ENCODE results near the gene HOXA9.

The HOXA9 gene

DNA sequence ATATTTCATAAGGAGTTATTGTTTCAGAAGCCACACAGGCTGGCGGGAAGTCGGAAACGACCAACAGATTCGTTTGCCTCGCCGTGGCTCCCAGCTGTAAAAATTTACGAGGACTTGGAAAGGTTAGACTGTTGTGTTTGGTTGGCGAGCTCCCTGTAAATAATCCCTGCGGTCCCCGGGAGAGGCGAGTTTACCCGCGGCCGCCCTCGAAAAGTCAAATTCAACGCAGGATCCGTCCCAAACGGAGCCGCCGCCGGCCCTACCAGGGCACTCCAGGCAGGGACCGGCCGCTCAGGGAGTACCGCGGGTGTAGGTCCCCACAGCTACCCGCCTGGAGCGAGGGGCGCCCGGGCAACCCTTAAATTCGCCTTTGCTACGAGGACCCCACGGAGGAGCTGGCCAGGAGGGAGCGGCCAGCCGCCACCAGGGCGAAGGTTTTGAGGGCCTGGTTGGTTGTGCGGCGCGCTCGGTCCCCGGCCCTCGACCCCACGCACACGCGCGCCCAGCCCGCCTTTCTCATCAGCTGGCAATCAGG is 726 bp upstream of the HOXA9 start:
- H3K36me3 ChIP-seq (ENCODE audit: insufficient read depth, low read length): no peaks in the 10 kb centered on the region
- no peak overlapping the region for H3K4me3 ChIP-seq (ENCODE audit: low read length)
- no peaks in the 10 kb centered on the region for H3K9me3 ChIP-seq (ENCODE audit: low read length)
- peaks cover 96% of the 10 kb centered on the region for H3K27me3 ChIP-seq (ENCODE audit: insufficient read depth, low read length)
- H2AFZ ChIP-seq (ENCODE audit: low read depth, low read length): no peak overlapping the region
- peaks cover 5% of the 10 kb centered on the region for H3K4me1 ChIP-seq (ENCODE audit: insufficient read depth, low read length)

DNA sequence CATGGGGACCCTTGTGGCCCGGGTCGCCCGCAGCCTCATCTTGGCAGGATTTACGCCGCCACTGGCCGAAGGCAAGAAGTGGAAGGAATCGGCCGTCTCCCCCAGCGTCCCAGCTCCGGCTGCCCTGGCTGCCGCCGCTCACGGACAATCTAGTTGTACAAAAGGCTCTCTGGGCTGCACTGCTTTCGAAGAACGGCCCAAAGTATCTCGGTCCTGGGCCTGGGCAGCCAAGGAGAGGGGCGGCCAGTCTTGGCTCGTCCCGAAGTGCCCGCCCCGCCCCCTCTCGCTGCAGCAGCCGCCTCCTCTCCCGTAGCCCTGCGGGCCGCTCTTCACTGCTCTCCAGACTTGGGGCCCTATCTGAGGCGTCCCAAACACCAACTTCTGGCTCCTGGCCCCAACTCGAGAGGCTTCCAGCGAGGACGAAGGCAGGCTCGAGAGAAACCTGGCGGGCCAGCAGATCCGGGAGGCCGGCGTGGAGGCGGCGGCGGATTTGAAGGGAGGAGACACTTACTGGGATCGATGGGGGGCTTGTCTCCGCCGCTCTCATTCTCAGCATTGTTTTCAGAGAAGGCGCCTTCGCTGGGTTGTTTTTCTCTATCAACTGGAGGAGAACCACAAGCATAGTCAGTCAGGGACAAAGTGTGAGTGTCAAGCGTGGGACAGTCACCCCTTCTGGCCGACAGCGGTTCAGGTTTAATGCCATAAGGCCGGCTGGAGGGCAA is 809 bp downstream of the HOXA9 start:
- Histone ChIP-seq H3K36me3 (ENCODE audit: insufficient read depth, low read length) (no peaks in the 10 kb centered on the region), H3K27me3 (ENCODE audit: insufficient read depth, low read length) (peaks cover 93% of the 10 kb centered on the region), H2AFZ (ENCODE audit: low read depth, low read length) (no peak overlapping the region), H3K9me3 (ENCODE audit: low read length) (no peaks in the 10 kb centered on the region), H3K4me1 (ENCODE audit: insufficient read depth, low read length) (peaks cover 3% of the 10 kb centered on the region), H3K4me3 (ENCODE audit: low read length) (no peak overlapping the region)

DNA sequence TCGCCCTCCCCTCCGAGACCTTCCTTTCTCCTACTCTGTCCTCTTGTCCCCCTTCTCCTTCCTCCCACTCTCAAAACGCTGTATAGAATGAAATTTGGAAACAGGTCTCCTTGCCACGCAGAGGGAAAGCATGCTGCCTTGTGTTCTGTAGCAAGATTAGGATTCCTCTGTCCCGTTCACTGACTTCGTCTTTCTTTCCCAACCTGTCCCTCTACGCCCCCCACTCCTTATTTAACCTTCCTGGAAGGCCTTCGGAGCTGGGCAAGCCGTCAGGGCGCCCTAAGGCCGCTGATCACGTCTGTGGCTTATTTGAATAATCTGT is 1.3 kb downstream of the HOXA9 start:
- Histone ChIP-seq H3K4me3 (ENCODE audit: low read length) (no peak overlapping the region), H2AFZ (ENCODE audit: low read depth, low read length) (no peak overlapping the region), H3K27me3 (ENCODE audit: insufficient read depth, low read length) (peaks cover 93% of the 10 kb centered on the region), H3K4me1 (ENCODE audit: insufficient read depth, low read length) (peaks cover 3% of the 10 kb centered on the region), H3K36me3 (ENCODE audit: insufficient read depth, low read length) (no peaks in the 10 kb centered on the region), H3K9me3 (ENCODE audit: low read length) (peaks cover 4% of the 10 kb centered on the region)

DNA sequence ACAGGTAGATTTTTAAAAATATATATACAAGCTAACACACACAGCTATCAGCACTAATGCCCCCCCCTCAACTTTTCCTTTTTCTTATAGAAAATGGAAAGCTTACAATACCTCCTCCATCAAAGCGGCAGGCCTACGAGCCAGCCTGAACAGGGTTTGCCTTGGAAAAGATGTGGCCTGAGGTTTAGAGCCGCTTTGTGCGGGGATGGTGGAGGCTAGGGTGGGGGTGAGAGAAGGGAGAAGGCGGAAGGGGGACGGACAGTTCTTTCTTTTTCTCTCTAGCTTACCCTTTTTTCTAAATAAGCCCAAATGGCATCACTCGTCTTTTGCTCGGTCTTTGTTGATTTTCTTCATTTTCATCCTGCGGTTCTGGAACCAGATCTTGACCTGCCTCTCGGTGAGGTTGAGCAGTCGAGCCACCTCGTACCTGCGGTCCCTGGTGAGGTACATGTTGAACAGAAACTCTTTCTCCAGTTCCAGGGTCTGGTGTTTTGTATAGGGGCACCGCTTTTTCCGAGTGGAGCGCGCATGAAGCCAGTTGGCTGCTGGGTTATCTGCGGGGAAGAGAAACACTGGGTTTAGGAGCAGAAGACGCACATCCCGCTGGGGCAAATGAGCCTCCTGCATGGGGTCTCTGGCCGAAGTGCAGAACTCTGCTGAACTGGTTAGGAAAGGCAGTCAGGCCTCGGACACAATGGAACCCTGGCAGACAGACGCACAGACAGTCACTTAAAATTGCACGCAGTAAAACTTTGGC is 1.9 kb downstream of the HOXA9 start:
- Histone ChIP-seq H3K4me3 (ENCODE audit: low read length) (no peak overlapping the region), H3K4me1 (ENCODE audit: insufficient read depth, low read length) (peaks cover 3% of the 10 kb centered on the region), H3K36me3 (ENCODE audit: insufficient read depth, low read length) (no peaks in the 10 kb centered on the region), H2AFZ (ENCODE audit: low read depth, low read length) (no peak overlapping the region), H3K9me3 (ENCODE audit: low read length) (peaks cover 8% of the 10 kb centered on the region), H3K27me3 (ENCODE audit: insufficient read depth, low read length) (peaks cover 93% of the 10 kb centered on the region)

DNA sequence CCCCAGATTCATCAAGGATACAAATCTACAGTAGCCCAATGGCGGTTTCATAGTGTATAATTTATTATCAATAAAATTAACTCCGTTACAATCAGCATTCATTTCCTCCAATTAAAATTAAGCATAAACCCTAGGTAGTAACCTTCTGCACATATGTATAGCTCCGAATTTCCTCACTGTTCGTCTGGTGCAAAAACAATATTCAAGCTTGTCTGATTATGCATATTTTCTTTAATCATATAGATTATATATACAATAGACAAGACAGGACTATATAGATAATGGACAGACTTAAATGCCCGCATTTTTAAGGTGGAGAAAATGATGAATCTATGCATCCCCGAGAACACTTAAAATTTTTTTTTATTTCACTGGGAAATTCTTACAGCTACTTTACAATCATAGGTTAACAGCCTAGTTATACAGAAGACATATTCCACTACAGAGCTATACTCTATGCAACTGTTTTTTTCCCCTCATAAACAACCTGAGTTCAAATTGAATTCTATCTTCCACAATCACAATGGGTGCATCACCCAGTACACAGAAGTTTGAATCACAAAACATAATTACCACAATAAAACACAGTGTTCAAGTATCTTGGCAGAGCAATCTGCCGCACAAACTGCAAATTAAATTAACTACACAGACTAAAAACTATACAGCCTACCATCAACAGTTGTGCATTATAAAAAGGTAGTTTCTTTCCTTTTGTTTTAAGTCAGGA is 2.6 kb downstream of the HOXA9 start:
- Histone ChIP-seq H2AFZ (ENCODE audit: low read depth, low read length) (no peak overlapping the region), H3K36me3 (ENCODE audit: insufficient read depth, low read length) (no peaks in the 10 kb centered on the region), H3K4me3 (ENCODE audit: low read length) (no peak overlapping the region), H3K4me1 (ENCODE audit: insufficient read depth, low read length) (peaks cover 3% of the 10 kb centered on the region), H3K9me3 (ENCODE audit: low read length) (peaks cover 10% of the 10 kb centered on the region), H3K27me3 (ENCODE audit: insufficient read depth, low read length) (peaks cover 93% of the 10 kb centered on the region)

DNA sequence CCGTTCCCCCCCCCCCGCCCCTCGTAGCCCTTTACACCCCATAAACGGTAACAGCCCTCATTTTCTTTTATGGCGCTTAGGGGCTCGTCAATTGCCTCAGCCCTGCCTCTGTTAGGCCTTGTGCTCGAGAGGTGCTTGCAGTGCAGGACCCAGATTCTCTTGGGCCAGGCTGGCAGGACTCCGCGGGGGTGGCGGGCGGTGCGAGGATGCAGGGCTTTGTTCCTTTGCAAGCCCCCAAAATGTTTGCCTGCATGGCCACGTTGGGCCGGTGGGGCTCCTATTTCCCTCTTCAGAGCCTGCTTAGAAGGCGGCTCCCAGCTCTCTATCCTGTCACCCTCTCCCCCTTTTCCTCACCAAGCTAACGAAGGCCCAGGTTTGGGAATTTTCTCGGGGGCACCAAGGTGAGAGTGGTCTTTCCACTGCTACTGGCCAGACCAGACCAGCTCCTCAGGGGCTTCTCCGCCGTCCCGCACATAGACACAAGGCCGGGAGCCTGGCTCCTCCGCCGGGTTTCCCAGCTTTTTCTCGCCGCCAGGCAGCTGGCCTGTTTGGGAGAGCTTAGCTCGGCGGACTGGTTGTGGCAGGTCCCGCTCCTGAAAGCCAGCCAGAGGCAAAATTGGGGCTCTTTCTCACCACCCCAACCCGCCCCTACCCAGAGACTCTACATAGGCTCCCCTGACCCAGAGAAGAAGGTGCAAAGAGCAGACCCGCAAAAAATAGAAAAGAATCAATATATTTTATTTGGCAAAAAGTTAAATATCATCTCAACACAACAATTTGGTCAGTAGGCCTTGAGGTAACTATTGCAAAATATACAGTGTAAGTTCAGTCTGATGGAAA is 3.4 kb downstream of the HOXA9 start:
- Histone ChIP-seq H3K36me3 (ENCODE audit: insufficient read depth, low read length) (no peaks in the 10 kb centered on the region), H3K27me3 (ENCODE audit: insufficient read depth, low read length) (peaks cover 93% of the 10 kb centered on the region), H3K4me1 (ENCODE audit: insufficient read depth, low read length) (peaks cover 3% of the 10 kb centered on the region), H3K4me3 (ENCODE audit: low read length) (no peak overlapping the region), H2AFZ (ENCODE audit: low read depth, low read length) (no peak overlapping the region), H3K9me3 (ENCODE audit: low read length) (peaks cover 10% of the 10 kb centered on the region)

DNA sequence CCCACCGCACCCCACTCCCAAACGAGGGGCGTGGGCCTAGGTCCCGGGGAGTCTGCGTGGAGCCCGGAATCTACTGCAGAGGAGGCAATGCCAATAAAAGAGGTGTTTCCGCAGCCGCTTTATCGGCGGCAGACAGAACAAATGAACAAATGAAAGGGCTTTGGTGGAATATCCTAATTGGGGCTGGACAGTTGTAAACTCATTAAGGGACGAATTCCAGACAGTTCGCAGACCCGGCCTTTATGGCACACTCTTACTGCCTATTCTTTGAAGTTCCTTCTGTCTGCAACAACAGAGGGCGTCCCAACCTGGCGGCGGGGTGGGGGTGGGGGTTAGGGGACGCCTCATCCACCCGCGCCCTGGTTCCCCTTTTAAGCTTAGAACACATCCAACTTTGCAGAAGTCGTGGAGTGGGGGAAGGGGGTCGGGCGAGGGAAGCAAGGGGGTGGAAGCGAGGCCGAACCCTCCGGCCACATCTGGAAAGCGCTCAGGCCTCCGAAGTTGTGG is 4.1 kb downstream of the HOXA9 start:
- H3K9me3 ChIP-seq (ENCODE audit: low read length): peaks cover 10% of the 10 kb centered on the region
- H3K36me3 ChIP-seq (ENCODE audit: insufficient read depth, low read length): no peaks in the 10 kb centered on the region
- peaks cover 3% of the 10 kb centered on the region for H3K4me1 ChIP-seq (ENCODE audit: insufficient read depth, low read length)
- peak overlapping the region; percentile 94 for H2AFZ ChIP-seq (ENCODE audit: low read depth, low read length)
- H3K27me3 ChIP-seq (ENCODE audit: insufficient read depth, low read length): peaks cover 92% of the 10 kb centered on the region
- peak overlapping the region; percentile 67 for H3K4me3 ChIP-seq (ENCODE audit: low read length)

DNA sequence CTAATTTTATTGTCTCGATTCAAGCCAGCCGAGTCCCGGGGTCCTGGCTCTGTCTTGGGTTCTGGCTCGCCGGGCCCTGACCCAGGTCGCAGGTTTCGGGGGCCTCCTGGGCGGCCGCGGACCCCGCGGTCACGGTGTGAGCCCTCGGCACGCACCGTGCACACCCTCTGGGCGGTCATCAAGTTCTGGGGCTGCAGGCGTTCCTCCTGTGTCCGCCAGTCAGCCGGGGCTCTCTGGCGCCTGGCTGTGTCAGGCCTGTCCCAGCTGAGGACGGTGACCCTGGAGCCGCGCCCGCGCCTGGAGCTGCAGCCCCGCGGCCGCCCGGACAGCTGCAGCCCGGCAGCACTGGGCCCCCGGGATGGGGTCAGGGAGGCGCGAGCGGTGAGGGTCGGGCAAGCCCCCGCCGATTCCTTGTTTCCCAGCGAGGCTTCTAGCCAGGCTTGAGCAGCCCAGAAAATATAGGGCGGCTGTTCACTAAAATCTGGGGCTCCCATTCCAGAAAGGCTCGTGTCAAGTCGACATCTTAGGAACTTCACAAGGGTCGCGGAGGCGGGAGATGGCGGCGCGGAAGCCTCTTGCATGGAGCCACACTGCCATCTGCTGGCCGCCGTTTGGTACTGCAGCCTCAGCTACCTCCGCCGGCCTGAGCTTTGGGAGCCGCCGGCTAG is 4.7 kb downstream of the HOXA9 start:
- Histone ChIP-seq H3K9me3 (ENCODE audit: low read length) (peaks cover 10% of the 10 kb centered on the region), H3K4me1 (ENCODE audit: insufficient read depth, low read length) (peaks cover 6% of the 10 kb centered on the region), H3K36me3 (ENCODE audit: insufficient read depth, low read length) (no peaks in the 10 kb centered on the region), H3K4me3 (ENCODE audit: low read length) (peak overlapping the region; percentile 67), H3K27me3 (ENCODE audit: insufficient read depth, low read length) (peaks cover 92% of the 10 kb centered on the region), H2AFZ (ENCODE audit: low read depth, low read length) (peak overlapping the region; percentile 94)

DNA sequence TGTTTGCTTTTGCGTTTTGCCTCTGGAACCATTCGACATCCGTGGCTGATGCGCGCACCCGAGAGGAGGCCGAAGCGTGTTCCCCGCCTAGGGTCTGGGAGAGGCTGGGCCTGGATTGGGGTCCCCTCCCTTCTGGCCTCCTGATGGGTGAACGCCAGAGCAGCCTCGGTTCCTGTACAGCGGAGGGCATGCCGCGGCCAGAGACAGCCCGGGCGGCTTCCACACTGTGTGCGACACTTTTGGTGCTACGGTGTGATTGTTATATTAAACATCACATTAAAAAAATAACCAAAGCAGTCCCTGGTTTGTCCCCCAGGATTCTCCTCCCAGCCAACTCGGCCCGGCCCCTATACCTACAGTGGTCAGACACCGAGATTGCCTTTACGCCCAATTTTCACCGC is 5.2 kb downstream of the HOXA9 start:
- peak overlapping the region; percentile 94 for H2AFZ ChIP-seq (ENCODE audit: low read depth, low read length)
- H3K27me3 ChIP-seq (ENCODE audit: insufficient read depth, low read length): peaks cover 92% of the 10 kb centered on the region
- no peaks in the 10 kb centered on the region for H3K36me3 ChIP-seq (ENCODE audit: insufficient read depth, low read length)
- H3K4me1 ChIP-seq (ENCODE audit: insufficient read depth, low read length): peaks cover 6% of the 10 kb centered on the region
- H3K4me3 ChIP-seq (ENCODE audit: low read length): peak overlapping the region; percentile 67
- H3K9me3 ChIP-seq (ENCODE audit: low read length): peaks cover 10% of the 10 kb centered on the region

DNA sequence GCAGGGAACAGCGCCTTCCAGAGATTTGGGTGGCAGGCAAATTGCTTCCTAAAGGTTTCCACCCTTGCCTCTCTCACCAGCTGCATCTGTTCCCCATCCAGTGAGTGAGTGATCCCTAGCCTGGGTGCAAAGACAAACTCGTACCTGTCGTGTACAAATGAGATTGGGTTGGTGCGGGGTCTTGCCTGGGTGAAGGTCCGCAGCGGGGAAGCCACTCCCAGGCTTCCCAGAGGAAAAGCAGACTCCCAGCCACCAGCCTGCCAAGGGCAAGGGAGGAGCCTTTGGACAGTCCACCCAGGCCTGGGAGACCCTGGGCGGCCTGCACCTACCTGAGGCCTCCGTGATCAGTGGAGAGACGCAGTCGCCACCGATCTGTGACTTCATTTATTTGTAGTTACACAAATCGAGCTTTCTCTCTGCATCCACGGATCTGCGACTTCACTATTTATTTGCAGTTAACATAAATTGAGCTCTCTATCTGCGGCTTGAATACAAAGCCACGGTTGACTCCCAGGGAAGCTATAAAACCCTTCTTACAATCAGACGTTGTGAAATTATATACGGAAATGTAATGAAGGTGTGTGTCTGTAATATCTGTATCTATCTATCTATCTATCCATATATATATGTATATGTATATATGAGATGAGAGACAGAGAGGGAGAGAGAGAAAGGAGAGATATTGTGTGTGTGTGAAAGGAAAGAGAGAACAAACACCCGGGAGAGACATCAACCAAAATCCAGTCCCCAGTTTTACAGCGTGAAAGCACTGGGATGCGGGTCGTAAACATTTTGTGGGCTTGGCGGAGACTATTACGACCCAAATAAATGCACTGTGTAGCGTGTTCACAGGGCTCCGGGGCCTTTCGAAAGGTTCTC is 5.8 kb downstream of the HOXA9 start:
- peaks cover 6% of the 10 kb centered on the region for H3K4me1 ChIP-seq (ENCODE audit: insufficient read depth, low read length)
- peaks cover 92% of the 10 kb centered on the region for H3K27me3 ChIP-seq (ENCODE audit: insufficient read depth, low read length)
- H3K36me3 ChIP-seq (ENCODE audit: insufficient read depth, low read length): no peaks in the 10 kb centered on the region
- no peak overlapping the region for H2AFZ ChIP-seq (ENCODE audit: low read depth, low read length)
- H3K4me3 ChIP-seq (ENCODE audit: low read length): no peak overlapping the region
- H3K9me3 ChIP-seq (ENCODE audit: low read length): peaks cover 10% of the 10 kb centered on the region

DNA sequence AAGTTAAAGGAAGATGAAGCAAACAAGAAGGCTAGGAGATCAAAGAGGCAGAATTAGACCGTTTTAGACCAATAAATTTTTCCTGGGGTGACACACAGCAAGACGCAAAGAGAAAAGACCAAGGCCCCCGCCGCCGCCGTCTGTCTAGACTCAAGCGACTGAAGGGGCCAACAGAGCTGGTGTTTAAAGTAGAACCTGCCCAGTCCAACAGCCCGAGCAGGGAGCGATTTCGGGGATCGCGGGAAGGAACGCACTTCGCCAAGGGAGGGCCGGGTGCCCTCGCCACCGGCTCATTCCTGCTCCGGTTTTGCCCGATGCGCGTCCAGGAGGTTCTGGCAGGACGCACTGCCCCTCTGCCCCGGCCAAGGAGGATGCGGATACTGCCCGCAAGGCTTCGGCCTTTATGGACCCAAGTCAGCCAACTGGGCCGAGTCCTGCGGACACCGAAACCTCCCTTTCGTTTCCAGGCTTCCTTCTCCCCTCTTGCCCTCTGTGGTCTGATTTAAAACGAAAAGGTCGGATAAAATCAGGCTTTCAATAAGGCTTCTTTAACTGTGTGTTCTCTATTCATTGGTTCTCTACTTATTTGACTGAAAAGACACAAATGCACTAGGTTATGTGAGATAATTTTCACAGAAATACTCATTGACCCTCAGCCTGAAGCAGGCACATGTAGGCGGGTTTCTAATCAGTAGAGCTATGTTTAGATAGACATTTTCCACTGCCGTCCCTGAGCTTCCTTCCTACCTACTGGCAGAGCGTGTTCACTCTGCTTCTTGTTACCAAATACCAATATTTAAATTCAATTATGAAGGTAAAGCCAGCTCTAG is 6.7 kb downstream of the HOXA9 start:
- peaks cover 92% of the 10 kb centered on the region for H3K27me3 ChIP-seq (ENCODE audit: insufficient read depth, low read length)

More for the DNA sequence above, 6.7 kb downstream of the HOXA9 start:
- no peak overlapping the region for H2AFZ ChIP-seq (ENCODE audit: low read depth, low read length)
- H3K9me3 ChIP-seq (ENCODE audit: low read length): peaks cover 15% of the 10 kb centered on the region
- no peaks in the 10 kb centered on the region for H3K36me3 ChIP-seq (ENCODE audit: insufficient read depth, low read length)
- H3K4me3 ChIP-seq (ENCODE audit: low read length): no peak overlapping the region
- peaks cover 6% of the 10 kb centered on the region for H3K4me1 ChIP-seq (ENCODE audit: insufficient read depth, low read length)

All from neuron (in vitro differentiated cells).